Endothelial cell (in vitro differentiated cells): ENCODE data around the gene FAM241A. TPM values are rescaled to one million over a fixed set of nuclear protein-coding genes. Genes with fewer than 3 reads are reported as not detected.
A peak's percentile ranks its signal among the peaks of the same experiment; 100 is the strongest.

Experiments
- DNase-seq: peaks from one replicate; pipeline ENCODE4 v3.0.0; 2021; ENCODE audit warnings: low spot score
- H3K27ac Mint-ChIP-seq: one replicate; pipeline ENCODE4 v1.8.0; 2021; ENCODE audit warnings: mixed read lengths, inconsistent platforms; ENCODE audit not compliant: unreplicated experiment
- H3K27me3 Mint-ChIP-seq: one replicate; pipeline ENCODE4 v1.8.0; 2021; ENCODE audit warnings: mild to moderate bottlenecking, moderate library complexity, mixed read lengths, inconsistent platforms; ENCODE audit not compliant: unreplicated experiment
- H3K36me3 Mint-ChIP-seq: one replicate; pipeline ENCODE4 v1.8.0; 2021; ENCODE audit warnings: mild to moderate bottlenecking, low read depth, mixed read lengths, inconsistent platforms; ENCODE audit not compliant: unreplicated experiment
- H3K4me1 Mint-ChIP-seq: one replicate; pipeline ENCODE4 v1.8.0; 2021; ENCODE audit warnings: mild to moderate bottlenecking, mixed read lengths, inconsistent platforms; ENCODE audit not compliant: unreplicated experiment
- H3K4me3 Mint-ChIP-seq: one replicate; pipeline ENCODE4 v1.8.0; 2021; ENCODE audit warnings: mild to moderate bottlenecking, mixed read lengths, inconsistent platforms; ENCODE audit not compliant: unreplicated experiment
- H3K9me3 Mint-ChIP-seq: one replicate; pipeline ENCODE4 v1.8.0; 2021; ENCODE audit warnings: mixed read lengths, inconsistent platforms; ENCODE audit not compliant: unreplicated experiment
- total RNA-seq: library from RNA; stranded (reverse); fragmentation: NEBNext Ultra II Directional; extraction: Animal tissue kit (Norgen Biotek cat#: 25700); gene quantifications from one replicate; pipeline ENCODE4 v1.2.1, GENCODE V29; 2021; ENCODE audit not compliant: unreplicated experiment
- TF ChIP-seq, protein P1 (sequence below): fragments of 200-600 bp; sonication (generic); IDR thresholded peaks from one replicate; pipeline ENCODE4 v1.5.0; 2021; ENCODE audit warnings: antibody characterized with exemption; ENCODE audit not compliant: unreplicated experiment

FAM241A gene
- total RNA-seq, 1 donor from 2014 or later = 15.6 TPM

DNA sequence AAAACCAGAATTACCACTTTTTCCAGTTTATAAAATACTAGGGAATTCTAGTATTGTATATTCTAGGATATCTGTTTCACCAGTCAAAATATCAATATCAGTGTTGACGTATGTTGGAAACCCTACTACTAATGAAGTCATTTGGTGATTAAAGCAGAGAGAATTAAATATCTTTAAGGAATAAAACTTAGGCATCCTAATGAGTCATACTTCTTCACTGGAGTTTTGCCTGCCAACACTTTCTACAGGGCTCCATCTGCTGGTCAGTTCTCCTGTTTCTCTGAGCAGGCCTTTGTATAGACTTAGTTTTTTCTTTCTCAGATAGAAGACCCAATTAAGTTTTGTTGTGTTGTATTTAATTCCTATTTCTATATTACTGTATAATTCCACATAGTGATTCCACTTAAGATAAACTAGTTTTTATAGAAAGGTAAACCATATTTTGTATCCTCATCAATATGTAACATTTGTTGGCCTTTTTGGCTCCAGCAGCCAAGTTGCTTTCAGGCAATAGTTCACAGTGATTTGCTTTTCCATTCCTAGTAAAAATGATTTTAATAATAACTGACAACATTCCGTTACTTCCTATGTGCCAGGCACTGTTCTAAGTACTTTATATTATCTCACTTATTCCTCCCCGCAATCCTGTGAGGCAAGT, 89.8 kb downstream of the FAM241A start:
- peaks cover 21% of the 10 kb centered on the region for H3K4me1 Mint-ChIP-seq
- no peak overlapping the region for H3K4me3 Mint-ChIP-seq
- H3K27ac Mint-ChIP-seq = no peak overlapping the region
- H3K36me3 Mint-ChIP-seq = peaks cover 5% of the 10 kb centered on the region
- no peaks in the 10 kb centered on the region for H3K9me3 Mint-ChIP-seq
- peak; percentile 57 for DNase-seq
- H3K27me3 Mint-ChIP-seq = peaks cover 8% of the 10 kb centered on the region
- TF ChIP-seq, protein P1, sequence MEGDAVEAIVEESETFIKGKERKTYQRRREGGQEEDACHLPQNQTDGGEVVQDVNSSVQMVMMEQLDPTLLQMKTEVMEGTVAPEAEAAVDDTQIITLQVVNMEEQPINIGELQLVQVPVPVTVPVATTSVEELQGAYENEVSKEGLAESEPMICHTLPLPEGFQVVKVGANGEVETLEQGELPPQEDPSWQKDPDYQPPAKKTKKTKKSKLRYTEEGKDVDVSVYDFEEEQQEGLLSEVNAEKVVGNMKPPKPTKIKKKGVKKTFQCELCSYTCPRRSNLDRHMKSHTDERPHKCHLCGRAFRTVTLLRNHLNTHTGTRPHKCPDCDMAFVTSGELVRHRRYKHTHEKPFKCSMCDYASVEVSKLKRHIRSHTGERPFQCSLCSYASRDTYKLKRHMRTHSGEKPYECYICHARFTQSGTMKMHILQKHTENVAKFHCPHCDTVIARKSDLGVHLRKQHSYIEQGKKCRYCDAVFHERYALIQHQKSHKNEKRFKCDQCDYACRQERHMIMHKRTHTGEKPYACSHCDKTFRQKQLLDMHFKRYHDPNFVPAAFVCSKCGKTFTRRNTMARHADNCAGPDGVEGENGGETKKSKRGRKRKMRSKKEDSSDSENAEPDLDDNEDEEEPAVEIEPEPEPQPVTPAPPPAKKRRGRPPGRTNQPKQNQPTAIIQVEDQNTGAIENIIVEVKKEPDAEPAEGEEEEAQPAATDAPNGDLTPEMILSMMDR = peak; percentile 60

- DNase-seq = no peak
- Mint-ChIP-seq H3K4me3 (no peak overlapping the region), H3K4me1 (peaks cover 18% of the 10 kb centered on the region), H3K9me3 (no peaks in the 10 kb centered on the region), H3K36me3 (peaks cover 3% of the 10 kb centered on the region), H3K27me3 (peaks cover 6% of the 10 kb centered on the region), H3K27ac (no peak overlapping the region)
- TF ChIP-seq, protein P1 = no peak
Observed at GRCh38 chr4:112236040-112236439, 90.8 kb downstream of the FAM241A start.

DNA sequence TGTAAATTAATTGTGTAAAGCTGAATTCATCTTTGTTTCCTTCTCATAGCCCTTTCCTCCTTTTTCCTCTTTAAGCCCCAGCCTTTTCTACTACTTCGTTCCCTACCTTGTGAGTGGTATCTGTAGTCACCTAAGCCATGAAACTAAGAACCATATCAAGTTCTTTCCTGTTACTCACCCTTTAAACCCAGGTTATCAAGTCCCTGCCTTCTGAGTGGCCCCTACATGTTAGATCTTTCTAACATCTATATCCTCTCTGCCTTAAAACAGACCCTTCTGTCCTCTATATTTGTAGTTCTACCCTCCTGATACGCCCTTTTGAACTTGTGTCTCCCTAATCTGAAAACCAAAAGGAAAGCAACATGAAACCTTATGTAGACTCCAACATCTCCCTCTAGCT, 93.6 kb downstream of the FAM241A start:
- Mint-ChIP-seq H3K4me3 (no peak overlapping the region), H3K36me3 (no peaks in the 10 kb centered on the region), H3K27ac (no peak overlapping the region), H3K9me3 (no peaks in the 10 kb centered on the region), H3K27me3 (peaks cover 2% of the 10 kb centered on the region), H3K4me1 (peaks cover 7% of the 10 kb centered on the region)
- TF ChIP-seq, protein P1 = no peak
- no peak for DNase-seq

Other genes starting within 250 kb of the FAM241A start
- gene AP1AR, start 86.3 kb downstream of the FAM241A start, total RNA-seq = 15.7 TPM
- gene TIFA, start 140.4 kb downstream of the FAM241A start, total RNA-seq = 15.4 TPM
- 4.1 TPM for gene ALPK1, start 151.9 kb downstream of the FAM241A start, total RNA-seq